ENCODE data around the gene VCP. TPM values are rescaled to one million over a fixed set of nuclear protein-coding genes. Genes with fewer than 3 reads are reported as not detected.

The VCP gene
- total and polyA plus RNA-seq, 9 of the 15 experiments (the other 6 are each of a cell fraction or from before 2014, with no cell fraction given) = 7.1 to 257 (median 199) TPM

DNA sequence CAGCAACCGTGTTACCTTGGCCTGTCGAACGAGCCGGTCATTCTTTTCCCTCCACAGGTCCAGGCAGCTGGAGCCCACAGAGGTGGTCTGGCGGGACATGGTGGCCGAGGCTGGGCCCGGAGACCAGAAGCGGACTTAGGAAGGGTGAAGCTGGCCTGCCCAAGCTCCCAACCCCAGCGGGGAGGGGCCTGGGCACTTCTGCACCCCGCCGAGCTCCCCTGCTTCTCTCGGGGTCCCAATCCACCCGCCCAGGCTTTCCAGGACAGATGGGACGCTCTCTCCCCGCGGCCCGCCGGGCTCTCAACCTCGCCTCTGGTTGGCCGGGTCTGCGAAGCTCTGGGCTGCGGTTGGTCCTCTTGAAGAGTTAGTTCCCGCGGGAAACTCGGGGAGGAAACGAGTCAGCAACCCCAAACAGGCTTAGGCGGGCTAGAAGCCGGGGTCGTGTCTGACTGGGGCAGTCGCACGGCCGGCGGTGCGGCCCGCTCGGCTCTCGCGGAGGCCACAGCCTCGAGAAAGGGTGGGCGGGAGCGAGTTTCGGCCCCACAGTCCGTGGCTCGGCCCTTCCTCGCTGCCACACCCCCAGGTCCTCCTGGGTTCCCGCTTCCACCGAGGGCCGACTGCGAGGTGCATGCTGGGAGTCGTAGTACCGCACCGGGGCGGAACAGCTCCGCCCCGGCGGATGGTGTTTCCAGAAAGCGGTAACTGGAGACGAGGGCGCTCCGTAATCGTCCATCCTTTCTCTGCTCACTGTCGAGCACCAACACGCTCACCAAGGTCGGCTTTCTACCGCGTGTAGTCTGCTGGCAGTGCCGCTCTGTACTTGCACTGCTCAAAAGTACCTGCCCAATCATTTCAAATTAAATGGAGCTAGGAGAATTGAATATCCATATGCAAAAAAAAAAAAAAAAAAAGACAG is 7.3 kb upstream of the VCP start, which contains the start of gene FANCG (continued):
- peak in 1 of 2 experiments; percentile 27; a peak in 2 of 4 replicates for TF ChIP-seq FOXK2 (conservative IDR thresholded peaks at IDR 0.05 in 1 of 2, IDR thresholded peaks at IDR 0.05 in 1 of 2; ENCODE audit: low read depth in 2 of 2)
- TF ChIP-seq, protein P1, sequence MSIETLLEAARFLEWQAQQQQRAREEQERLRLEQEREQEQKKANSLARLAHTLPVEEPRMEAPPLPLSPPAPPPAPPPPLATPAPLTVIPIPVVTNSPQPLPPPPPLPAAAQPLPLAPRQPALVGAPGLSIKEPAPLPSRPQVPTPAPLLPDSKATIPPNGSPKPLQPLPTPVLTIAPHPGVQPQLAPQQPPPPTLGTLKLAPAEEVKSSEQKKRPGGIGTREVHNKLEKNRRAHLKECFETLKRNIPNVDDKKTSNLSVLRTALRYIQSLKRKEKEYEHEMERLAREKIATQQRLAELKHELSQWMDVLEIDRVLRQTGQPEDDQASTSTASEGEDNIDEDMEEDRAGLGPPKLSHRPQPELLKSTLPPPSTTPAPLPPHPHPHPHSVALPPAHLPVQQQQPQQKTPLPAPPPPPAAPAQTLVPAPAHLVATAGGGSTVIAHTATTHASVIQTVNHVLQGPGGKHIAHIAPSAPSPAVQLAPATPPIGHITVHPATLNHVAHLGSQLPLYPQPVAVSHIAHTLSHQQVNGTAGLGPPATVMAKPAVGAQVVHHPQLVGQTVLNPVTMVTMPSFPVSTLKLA (conservative IDR thresholded peaks at IDR 0.05) = peak; percentile 76 to 79; a peak in 3 of 4 replicates
- TF ChIP-seq, protein P2, sequence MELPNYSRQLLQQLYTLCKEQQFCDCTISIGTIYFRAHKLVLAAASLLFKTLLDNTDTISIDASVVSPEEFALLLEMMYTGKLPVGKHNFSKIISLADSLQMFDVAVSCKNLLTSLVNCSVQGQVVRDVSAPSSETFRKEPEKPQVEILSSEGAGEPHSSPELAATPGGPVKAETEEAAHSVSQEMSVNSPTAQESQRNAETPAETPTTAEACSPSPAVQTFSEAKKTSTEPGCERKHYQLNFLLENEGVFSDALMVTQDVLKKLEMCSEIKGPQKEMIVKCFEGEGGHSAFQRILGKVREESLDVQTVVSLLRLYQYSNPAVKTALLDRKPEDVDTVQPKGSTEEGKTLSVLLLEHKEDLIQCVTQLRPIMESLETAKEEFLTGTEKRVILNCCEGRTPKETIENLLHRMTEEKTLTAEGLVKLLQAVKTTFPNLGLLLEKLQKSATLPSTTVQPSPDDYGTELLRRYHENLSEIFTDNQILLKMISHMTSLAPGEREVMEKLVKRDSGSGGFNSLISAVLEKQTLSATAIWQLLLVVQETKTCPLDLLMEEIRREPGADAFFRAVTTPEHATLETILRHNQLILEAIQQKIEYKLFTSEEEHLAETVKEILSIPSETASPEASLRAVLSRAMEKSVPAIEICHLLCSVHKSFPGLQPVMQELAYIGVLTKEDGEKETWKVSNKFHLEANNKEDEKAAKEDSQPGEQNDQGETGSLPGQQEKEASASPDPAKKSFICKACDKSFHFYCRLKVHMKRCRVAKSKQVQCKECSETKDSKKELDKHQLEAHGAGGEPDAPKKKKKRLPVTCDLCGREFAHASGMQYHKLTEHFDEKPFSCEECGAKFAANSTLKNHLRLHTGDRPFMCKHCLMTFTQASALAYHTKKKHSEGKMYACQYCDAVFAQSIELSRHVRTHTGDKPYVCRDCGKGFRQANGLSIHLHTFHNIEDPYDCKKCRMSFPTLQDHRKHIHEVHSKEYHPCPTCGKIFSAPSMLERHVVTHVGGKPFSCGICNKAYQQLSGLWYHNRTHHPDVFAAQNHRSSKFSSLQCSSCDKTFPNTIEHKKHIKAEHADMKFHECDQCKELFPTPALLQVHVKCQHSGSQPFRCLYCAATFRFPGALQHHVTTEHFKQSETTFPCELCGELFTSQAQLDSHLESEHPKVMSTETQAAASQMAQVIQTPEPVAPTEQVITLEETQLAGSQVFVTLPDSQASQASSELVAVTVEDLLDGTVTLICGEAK (IDR thresholded peaks at IDR 0.05) = peak; percentile 77
- TF ChIP-seq, protein P2 (CRISPR knock-in tag; IDR thresholded peaks at IDR 0.05) = no peak
- no peak for TF ChIP-seq BHLHE40 (IDR thresholded peaks at IDR 0.05; ENCODE audit: low read length)
- no peak for TF ChIP-seq EWSR1 (IDR thresholded peaks at IDR 0.05; ENCODE audit: borderline replicate concordance, low read depth, partially characterized antibody)
- TF ChIP-seq, protein P3, sequence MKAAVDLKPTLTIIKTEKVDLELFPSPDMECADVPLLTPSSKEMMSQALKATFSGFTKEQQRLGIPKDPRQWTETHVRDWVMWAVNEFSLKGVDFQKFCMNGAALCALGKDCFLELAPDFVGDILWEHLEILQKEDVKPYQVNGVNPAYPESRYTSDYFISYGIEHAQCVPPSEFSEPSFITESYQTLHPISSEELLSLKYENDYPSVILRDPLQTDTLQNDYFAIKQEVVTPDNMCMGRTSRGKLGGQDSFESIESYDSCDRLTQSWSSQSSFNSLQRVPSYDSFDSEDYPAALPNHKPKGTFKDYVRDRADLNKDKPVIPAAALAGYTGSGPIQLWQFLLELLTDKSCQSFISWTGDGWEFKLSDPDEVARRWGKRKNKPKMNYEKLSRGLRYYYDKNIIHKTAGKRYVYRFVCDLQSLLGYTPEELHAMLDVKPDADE (conservative IDR thresholded peaks at IDR 0.05; ENCODE audit: control insufficient read depth, low read depth, low read length) = peak; percentile 31; the same call in 1 of the 2 replicates
- no peak for TF ChIP-seq PHF20 (IDR thresholded peaks at IDR 0.05; ENCODE audit: partially characterized antibody)
- TF ChIP-seq, protein P4, sequence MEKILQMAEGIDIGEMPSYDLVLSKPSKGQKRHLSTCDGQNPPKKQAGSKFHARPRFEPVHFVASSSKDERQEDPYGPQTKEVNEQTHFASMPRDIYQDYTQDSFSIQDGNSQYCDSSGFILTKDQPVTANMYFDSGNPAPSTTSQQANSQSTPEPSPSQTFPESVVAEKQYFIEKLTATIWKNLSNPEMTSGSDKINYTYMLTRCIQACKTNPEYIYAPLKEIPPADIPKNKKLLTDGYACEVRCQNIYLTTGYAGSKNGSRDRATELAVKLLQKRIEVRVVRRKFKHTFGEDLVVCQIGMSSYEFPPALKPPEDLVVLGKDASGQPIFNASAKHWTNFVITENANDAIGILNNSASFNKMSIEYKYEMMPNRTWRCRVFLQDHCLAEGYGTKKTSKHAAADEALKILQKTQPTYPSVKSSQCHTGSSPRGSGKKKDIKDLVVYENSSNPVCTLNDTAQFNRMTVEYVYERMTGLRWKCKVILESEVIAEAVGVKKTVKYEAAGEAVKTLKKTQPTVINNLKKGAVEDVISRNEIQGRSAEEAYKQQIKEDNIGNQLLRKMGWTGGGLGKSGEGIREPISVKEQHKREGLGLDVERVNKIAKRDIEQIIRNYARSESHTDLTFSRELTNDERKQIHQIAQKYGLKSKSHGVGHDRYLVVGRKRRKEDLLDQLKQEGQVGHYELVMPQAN (IDR thresholded peaks at IDR 0.05; ENCODE audit: borderline replicate concordance) = peak; percentile 40; the same call in 1 of the 2 replicates
- peak; percentile 47 for TF ChIP-seq EGR1 (conservative IDR thresholded peaks at IDR 0.05)
- no peak for TF ChIP-seq SRSF3 (IDR thresholded peaks at IDR 0.05; ENCODE audit: insufficient read depth, low read length)

Measured in K562 (cell line).